ENCODE data around the gene MAGI1. TPM values are rescaled to one million over a fixed set of nuclear protein-coding genes. Genes with fewer than 3 reads are reported as not detected.

The MAGI1 gene
- total RNA-seq, 1 experiment from 2014 or later, result 38.6 TPM

GRCh38 chr3:65896321-65896720 lies 142.4 kb downstream of the MAGI1 start:
- H3K36me3 ChIP-seq (ENCODE audit: control insufficient read depth in 1 of 2, insufficient read depth in 2 of 2, low read length in 2 of 2), result no peaks in the 10 kb centered on the region
- no peak overlapping the region for H3K4me2 ChIP-seq (ENCODE audit: low read length)
- CTCF ChIA-PET, result no interaction called here
- H3K27me3 ChIP-seq (ENCODE audit: insufficient read depth, low read length), result no peaks in the 10 kb centered on the region
- no peaks in the 10 kb centered on the region for H3K4me1 ChIP-seq (ENCODE audit: control insufficient read depth in 1 of 2, insufficient read depth in 2 of 2, low read length in 2 of 2)
- POLR2A ChIA-PET, result no interaction called here
- no peak overlapping the region for H3K4me3 ChIP-seq (replicated peaks in 1 of 2; ENCODE audit: low read depth in 1 of 2, low read length in 2 of 2)
- TF ChIP-seq ZNF274 (IDR thresholded peaks at IDR 0.05; ENCODE audit: low read depth, low read length) (no peak), CBX3 (IDR thresholded peaks at IDR 0.05; ENCODE audit: low read depth) (no peak), SRF (IDR thresholded peaks at IDR 0.05; ENCODE audit: low read depth) (no peak), MAX (IDR thresholded peaks at IDR 0.05) (no peak), EZH2 (IDR thresholded peaks at IDR 0.05) (no peak), SIN3A (IDR thresholded peaks at IDR 0.05; ENCODE audit: low read depth) (no peak), JUND (IDR thresholded peaks at IDR 0.05) (no peak), RAD21 (IDR thresholded peaks at IDR 0.05; ENCODE audit: low read depth) (no peak), CEBPB (IDR thresholded peaks at IDR 0.05; ENCODE audit: low read depth) (no peak), YY1 (IDR thresholded peaks at IDR 0.05; ENCODE audit: extremely low read depth, insufficient replicate concordance, low read depth, low read length) (no peak), ATF3 (IDR thresholded peaks at IDR 0.05) (no peak)
- no peaks in the 10 kb centered on the region for H3K9me3 ChIP-seq (ENCODE audit: control insufficient read depth in 1 of 2, insufficient read depth in 1 of 2, low read depth in 1 of 2, low read length in 2 of 2)
- no TSS peak for BruUV-seq (replicated peaks)
- no peak overlapping the region for H3K27ac ChIP-seq (ENCODE audit: low read depth, low read length)
- H3K9me2 ChIP-seq (ENCODE audit: insufficient read depth), result no peaks in the 10 kb centered on the region
- 0 out of 2 replicates have a peak, but pooled peaks cover 3% of the 10 kb centered on the region for H3K79me2 ChIP-seq (ENCODE audit: insufficient read depth, low read length)
- intact Hi-C loops (cut with micrococcal nuclease), result no loop called here
- DNase-seq (ENCODE audit: low read depth, low spot score) (no peak), ATAC-seq (no peak)
- RAD21 ChIA-PET (ENCODE audit: low non-redundant PET in 1 of 2, low total read pairs in 2 of 2, uncharacterized antibody in 2 of 2, unreplicated experiment in 2 of 2), result no interaction called here
- no peak overlapping the region for H2AFZ ChIP-seq (ENCODE audit: low read depth, low read length, poor library complexity, severe bottlenecking)
- no peak overlapping the region for H3K9ac ChIP-seq (ENCODE audit: low read length)
- no peaks in the 10 kb centered on the region for H4K20me1 ChIP-seq (ENCODE audit: insufficient read depth)
